SHP77 treated with DMSO at 0.1 percent for 48 hours (cell line): ENCODE results near the gene GPC1.

ENCODE experiments used
- DNase-seq: peaks from one replicate; lab custom pipeline; 2025; lab: John Stamatoyannopoulos, UW

Gene GPC1

DNA sequence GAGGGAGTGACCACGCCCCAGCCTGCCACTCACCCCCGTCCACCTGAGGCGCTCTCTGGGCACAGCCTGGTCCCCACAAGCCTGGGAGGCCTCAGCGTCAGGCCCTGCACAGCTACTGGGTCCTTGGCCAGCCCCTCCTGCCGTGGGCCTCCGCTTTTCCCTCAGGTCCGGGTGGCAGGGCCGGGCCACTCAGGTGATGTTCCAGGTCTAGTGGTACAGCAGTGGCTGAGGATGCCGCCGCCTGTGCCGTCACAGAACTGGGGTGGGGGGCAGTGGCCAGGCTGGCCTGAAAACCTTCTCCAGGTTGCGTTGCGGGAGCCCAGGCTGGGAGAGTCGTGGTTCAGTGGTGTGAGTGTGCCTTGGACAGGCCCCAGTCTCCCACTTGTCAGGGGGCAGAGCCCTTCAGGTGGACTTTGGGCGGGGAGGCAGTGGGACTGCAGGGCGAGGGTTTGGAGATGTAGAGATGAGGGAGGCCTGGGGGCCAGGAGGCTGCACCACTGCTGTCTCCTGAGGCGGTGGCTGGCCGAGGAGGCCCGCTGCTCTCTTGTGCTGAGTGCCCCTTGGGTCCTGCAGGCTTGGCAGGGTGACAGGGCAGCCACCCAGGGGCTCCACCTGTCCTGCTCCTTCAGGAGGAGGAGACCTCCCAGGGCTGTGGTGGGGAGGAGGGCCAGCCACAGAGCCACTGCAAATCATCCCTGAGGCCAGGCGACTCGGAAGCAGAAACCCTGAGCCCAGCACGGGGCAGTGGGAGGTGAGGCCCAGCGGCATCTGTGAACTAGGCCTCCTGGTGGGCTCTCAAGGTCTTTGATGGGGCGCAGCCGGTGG lies 7.6 kb downstream of the GPC1 start:
- no peak for DNase-seq

DNA sequence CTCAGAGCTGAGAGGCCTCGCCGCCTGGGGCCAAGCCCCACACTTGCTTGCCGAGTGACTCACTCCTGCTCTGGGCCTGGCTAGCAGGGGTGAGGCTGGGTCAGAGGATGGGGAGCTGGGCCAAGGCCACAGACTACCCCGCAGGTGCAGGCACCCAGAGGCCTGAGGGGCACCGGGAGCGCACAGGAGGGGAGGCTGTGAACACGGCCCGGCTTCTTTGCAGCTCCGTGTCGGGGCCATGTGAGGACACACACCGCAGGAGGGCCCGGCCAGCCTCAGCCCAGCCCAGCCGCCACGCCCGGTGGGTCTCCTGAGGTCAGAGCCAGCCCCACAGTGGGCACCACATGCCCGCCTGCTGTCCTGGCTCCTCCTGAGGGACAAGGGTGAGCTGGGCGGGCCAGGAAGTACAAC lies 8.4 kb downstream of the GPC1 start:
- DNase-seq = no peak

DNA sequence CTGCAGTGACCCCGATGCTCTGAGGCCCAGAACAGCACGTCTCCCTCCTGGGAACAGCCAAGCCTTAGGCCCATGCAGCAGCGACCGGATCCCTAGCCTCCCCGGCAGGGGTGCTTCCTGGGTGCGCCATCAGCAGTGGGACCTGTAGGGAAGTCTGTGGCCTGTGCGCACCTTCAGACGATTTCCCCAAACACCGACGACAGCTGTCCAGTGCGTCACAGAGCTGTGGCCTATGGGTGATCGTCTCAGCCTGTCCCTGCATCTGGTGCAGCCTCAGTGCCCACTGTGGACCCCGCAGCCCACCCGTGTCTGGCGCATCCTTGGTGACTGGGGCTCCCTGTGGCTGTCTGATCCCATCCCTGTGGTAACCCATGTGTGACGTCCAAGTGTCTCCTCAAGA lies 9.0 kb downstream of the GPC1 start:
- no peak for DNase-seq

DNA sequence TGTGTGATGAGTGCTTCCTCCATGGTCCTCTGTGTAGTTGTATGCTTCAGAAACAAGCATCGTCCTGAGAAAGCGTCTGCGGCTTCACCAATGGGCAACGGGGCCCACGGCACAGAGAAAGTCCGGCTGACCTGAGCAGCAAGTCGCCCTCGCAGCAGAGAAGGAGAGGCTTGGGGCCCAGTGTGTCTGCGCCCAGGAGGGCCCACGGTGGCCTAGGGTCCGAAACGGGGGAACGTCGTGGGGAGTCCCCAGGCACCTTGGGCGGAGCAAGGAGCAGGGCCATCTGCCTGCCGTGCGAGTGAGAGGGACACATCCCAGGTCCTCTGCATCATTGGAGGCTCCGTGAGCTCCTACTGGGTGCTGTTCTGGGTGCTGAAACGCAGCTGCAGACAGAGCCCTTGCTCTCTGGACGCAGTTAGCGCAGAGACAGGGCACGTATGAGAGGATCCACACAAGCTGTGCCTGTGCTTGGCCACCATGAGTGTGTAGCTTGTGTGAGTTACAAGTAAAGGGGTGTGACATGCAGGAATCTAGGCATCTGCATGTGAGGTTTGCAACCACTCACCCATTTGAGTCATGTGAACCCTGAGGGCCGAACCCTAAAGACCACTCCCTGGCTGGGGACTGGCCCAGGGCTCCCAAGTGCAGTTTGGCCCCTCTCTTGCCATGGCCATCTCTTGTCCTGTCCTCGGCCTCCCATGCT lies 10.6 kb downstream of the GPC1 start:
- DNase-seq = no peak

DNA sequence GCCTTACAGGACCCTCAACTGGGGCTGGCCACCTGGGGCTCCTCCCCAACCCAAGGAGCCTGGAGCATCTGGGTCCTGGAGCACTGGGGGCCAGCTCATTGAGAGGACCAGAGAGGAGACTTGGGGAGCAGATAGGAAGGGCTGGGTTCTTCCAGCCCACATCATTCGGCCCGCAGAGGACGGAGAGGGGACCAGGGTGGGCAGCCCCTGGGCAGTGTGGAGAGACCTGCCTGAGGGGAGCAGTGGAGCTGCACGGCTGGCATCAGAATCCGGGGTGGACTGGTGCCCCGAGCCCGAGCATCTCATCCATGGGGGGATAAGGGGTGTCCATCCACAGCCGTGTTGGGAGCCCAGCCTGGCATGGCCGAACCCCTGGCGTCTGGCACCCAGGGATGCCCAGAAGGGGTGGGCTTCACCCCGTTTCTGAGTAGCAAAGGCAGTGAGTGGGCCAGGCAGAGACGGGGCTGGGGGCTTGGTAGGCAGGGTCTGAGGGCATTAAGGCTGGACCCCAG lies 11.3 kb downstream of the GPC1 start:
- no peak for DNase-seq

DNA sequence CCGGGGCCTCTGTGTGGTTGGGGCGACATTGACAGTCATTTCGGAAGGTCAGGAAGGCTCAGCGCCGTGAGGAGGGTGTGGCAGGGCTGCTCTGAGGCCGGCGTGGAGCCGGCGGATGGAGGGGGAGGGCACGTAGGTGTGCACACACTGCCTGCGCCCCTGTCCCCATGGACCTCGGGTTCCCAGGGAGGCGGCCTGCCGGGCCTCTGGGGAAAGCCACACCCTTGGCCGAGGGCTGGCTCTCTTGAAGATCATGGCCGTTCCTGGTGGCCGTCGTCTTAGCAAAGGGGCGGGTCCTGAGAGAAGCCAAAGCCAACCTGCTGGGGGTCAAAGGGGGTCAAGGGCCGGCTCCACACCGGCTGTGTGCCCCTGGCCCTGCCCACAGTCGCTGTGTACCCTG lies 11.9 kb downstream of the GPC1 start:
- DNase-seq = no peak

DNA sequence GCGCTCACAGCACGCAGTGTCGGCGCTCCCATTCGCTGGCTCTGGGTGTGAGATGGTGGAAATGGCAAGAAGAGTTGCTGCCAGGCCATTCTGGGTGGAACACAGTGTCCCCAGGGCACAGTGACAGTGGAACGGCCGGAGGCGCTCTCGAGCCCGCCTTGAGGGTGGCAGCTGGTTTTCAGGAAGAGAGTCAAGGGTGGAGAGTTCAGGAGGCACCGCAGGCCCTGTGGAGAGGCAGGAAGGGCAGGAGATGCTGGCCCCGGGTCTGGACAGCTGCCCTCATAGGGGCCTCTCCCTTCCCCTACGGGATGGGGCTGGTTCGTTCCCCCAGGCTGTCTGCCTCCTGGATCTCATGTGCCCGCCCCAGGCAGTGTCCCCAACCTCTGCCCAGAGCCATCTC lies 12.5 kb downstream of the GPC1 start:
- no peak for DNase-seq

DNA sequence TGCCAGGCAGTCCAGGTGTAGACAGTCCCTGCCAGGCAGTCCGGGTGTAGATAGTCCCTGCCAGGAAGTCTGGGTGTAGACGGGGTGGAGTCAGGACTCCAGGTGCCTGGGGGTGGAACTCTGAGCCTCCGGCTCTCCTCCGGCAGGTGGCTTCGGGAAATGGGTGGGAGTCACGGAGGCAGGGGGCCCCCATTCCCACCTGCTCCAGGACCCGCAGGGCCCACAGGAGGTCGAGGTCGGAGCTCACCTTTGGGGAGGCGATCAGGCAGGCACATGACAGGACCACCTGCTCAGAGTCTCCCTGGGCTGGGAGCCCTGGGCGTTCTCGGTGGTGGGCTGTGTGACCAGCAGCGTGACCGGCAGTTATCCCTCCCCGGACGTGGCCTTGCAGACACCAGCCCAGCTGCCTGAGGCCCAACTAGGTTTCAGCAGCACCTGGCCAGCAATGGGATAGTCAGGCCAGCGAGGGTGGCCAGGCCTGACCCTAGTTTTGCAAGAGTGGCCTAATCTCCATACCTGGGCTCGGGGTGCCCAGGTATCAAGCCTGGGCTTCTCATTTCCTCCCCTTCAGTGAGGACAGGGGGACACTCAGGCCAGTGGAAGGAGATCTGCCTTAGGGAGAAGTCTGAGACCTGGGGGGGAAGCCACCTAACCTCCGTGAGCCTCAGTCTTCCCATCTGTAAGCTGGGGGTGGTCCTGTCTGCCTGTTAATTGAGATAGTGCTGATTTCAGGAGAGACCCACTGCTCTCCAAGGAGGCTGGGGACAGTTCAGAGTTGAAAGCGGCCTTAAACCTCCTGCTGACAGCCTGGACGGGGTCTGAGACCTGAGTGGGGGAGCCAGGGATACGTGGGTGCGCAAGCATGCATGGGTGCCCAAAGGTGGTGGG lies 13.2 kb downstream of the GPC1 start:
- DNase-seq = no peak

DNA sequence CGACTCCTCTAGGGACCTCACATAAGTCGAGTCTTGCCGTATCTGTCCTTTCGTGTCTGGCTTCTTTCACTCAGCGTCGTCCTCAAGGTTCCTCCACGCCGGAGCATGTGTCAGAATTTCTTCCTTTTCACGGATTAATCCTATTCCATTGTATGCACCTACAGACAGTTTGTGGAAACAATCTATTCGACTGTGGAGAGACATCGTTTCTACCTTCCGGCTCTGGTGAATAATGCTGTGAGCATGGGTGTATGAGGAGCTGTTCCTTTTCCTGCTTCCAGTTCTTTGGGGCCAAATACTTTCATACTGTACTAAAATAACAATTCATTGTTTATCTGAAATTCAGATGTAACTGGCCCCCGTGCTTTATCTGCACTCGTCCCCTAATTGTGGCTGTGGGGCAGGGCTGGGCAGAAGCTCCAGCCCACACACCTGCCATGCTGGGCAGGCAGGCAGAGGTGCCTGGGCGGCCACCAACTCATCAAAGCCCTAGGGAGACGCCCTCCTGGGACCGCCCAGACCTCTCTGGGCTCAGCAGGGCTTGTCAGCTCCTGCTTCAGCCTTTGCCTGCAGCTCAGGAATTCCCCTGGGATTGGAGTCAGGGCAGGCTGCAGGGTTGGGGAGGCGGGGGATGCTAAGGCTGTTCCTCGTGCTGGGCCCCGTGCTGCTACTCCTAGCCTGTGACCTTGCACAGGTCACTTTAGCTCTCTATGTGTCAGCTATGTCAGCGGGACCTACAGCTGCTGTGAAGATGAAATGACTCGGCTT lies 14.5 kb downstream of the GPC1 start:
- no peak for DNase-seq

DNA sequence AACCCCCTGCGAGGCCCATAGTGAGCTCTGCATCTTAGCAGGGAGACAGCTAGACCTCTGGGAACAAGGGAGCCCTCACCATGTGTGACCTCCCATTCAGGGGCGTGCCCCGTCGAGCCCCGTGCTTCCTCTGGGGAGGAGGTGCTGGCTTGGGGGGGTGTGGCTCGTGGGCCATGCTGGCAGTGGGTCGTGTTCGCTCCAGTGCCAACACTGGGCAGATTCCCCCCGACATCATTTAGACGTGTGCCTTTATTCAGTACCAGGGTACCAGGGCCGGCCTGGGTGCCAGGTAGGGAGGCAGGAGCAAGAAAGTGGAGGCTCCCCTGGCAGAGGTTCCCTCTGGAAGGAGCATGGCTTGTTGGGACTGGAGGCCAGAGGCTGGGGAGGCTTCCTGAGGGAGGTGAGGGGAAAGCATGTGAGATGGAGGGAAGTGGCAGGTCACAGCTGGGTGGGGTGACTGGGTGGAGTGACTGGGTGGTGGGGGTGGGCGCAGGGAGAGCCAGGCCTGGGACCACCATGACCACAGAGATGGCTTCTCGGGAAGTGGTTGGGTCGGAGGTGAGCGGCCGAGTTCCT lies 15.2 kb downstream of the GPC1 start:
- no peak for DNase-seq

DNA sequence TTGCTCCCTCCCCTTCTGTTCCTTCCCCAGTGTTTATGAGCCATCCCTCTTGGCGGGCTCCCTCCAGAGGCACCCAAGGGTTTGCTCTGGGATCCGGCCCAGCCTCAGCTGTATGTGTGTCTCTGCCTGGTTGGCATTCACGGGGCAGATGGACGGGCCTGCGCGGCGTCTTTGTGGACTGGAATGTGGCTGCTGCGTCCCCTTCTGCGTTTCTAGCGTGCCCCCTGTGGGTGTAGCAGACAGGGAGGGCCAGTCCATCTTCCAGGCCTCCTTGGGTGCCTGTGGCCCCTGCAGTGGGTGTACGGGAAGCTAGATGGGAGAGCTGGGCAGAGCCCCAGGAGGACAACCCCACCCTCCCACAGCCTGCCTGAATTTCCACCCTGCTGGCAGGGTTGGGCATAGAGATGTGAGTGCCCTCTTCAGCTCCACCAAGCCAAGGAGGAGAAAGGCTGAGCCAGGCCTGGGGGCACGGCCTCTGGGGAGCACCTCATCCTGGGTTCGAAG lies 15.7 kb downstream of the GPC1 start:
- no peak for DNase-seq

DNA sequence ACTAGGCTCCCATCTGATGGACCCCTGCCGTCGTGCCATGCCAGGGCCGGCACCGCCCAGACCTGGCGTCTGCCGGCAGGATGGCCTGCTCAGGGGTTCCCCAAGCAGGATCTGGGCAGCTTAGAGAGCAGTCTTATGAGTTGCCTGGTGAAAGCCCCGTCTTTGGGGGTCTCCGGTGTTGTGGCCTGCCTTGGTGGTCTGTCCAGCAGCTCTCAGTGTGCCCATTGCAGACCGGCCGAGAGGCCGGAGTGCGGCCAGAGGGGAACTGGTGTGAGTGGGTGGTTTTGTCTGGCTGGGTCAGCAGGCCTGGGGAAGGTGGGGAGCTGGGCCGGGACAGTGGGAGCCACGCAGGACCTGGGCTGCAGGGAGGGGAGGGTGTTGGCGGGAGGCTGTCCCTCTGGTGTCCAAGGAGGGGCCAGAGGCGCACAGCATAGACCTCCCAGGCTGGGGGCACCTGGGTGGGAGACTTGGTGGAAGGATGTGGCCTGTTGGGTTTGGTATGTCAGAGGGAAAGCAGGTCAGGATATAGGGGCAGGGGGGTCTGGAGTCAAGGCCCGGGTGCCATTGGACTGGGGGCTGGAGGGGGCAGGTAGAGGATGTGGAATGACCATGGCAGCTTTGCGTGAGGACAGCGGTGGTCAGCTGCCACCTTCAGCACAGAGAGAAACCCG lies 16.5 kb downstream of the GPC1 start:
- DNase-seq = no peak

DNA sequence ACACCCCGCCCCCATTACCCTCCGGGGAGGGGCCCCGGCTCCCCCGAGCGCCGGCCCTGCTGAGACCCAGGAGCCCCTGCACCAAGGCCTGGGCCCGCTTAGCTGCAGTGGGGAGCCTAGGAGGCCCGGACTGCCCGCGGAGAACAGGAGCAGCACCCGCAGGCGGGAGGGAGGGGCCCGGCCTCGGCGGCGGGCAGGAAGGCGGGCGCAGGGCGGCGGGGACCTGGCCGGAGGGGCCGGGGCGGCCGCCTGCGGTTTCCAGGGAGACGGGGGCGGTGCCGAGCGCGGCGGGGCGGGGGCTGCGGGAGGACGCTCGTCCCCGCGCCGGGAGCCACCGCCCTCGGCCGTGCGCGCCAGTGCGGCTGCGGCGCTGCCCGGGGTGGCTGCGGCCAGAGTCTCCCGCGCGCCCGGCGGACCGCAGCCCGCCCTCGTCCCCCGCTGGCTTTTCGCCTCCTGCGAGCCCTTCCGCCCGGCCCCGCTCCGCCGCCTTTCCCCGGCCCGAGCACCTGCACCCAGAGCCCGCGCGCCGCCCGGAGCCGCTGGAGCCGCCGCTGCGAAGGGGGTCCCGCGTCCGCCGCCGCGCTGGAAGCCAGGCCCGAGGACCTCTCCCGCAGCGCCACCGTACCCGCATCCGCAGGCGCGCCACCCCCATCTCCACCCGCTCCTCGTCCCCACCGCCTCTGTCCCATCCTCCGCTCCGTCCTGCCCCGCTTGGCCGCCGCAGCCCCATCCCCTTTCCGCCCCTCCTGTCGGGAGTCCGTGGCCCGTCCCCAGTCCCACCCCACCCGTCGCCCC lies 17.2 kb downstream of the GPC1 start:
- DNase-seq = no peak

DNA sequence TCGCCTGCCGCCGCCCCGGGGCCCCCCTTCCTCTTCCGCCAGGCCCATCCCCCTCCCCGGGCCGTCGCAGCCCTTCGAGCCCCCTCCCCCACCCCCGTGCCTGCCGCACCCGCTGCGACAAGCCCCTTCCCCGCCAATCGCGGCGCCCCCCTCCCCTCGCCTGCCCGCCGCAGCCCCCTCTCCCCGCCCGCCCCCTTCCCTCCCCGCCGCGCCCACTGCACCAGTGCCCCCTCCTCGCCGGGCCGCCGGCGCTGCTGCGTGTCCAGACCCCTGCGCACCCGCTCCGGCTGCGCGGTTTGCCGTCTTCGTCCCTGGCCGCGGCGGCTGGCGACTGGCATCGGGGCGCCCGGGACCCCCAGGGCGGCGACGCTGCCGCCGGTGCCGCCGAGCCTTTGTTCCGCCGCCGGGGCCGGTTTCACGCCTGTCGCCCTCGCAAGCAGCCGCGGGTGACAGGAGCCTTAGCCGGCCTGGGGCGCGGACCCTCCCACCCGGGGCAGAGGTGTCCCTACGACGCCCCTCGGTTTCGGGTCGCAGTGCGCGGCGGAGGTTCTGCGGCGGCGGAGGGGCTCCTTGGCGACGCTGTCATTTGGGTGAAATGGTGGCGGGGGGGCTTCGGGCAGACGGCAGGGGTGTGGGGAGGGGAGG lies 18.1 kb downstream of the GPC1 start:
- no peak for DNase-seq

DNA sequence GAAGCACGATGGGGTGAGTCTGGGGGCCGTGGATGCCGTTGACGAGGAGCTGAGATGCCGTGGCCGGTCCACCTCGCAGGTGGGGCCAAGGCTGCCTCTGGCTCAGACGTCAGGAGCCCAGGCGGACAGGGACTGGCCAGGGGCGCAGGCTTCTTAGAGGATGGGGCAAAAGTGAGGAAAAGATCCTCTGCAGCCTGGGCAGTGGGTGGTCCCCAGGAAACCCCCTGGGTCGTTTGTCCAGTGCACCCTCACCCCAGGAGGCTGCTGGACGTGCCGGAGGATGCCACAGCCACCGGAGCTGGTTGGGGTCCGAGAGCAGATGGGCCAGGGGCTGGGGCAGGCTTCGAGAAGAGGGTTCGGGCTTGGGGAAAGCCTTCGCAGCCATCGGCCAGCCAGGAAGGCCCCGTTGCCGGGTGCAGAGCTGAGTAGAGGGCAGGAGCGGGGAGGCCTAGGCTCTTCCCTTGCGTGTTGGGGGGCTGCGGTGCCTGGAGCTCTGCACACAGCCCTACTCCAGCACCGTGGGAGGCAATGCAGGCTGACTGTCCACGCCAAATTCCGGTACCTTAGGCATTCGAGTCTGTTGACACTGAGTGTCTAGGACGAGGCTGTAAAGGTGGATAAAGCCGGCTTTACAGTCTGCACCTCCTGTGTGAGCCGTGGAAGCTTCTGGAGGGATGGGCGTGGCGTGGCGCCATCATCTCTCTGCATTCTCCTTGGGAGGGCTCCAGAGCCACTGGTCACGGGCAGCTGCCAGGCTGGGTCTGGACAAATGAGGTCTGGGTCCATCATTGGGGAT lies 18.8 kb downstream of the GPC1 start:
- no peak for DNase-seq

DNA sequence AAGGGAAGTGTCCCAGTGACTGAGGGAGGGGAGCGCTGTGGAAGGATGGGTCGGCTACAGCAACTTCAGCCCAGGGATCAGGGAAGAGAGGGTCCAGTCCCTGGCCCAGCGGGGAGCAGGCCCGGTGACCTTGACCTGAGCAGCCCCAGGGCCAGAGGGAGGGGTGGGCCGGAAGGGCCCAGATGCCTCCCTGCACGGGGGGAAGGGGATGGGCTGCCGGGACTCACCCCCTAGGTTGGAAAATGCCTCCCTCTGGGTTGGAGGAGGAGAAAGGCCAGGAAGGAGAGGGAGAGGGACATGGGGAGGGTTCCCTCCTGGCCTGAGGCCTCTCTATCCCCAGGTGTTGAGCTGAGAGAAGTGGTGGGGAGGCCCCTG lies 19.8 kb downstream of the GPC1 start:
- DNase-seq = no peak

DNA sequence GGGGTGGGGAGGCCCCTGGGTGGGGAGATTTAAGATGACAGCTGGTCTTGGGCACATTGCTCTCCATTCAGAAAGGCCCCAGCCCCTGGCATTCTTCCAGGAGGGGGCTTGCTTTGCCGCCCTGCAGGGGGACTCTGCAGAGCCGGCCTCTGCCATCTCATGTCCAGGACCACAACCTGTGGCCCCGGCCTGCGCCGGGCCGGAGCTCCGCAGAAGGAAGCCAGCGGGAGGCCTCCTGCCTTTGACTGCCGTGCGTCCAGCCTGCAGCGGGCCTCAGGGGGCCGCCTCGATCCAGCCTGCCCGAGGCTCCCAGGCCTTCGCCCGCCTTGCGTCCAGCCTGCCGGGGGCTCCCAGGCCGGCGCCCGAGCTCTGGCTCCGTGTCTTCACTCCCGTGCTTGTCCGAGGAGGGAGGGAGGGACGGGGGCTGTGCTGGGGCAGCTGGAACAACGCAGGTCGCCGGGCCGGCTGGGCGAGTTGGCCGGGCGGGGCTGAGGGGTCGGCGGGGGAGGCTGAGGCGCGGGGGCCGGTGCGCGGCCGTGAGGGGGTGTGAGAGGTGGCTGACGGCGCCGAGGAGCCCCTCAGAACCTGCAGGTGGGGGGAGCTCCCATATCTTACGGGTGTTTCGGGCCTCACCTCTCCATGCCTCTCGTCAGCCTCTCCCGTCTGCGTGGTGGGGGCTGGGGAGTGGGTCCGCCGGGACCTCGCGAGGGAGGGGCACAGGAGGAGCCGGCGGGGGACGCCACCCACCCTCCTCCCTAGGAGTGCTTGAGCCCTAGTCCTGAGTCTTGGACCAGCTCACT lies 20.4 kb downstream of the GPC1 start:
- DNase-seq = no peak
